NCI-H1092 treated with DMSO at 0.1 percent for 48 hours (cell line): Measurements from ENCODE around the gene TOM1L2.
"Not testable (repeated sequence)": the region's sequence is repeated elsewhere in the genome, so short reads cannot be mapped to it uniquely, and the experiment has no call there.

Source experiments
- DNase-seq: peaks from one replicate; lab custom pipeline; 2025; lab: John Stamatoyannopoulos, UW

TOM1L2 gene

DNA sequence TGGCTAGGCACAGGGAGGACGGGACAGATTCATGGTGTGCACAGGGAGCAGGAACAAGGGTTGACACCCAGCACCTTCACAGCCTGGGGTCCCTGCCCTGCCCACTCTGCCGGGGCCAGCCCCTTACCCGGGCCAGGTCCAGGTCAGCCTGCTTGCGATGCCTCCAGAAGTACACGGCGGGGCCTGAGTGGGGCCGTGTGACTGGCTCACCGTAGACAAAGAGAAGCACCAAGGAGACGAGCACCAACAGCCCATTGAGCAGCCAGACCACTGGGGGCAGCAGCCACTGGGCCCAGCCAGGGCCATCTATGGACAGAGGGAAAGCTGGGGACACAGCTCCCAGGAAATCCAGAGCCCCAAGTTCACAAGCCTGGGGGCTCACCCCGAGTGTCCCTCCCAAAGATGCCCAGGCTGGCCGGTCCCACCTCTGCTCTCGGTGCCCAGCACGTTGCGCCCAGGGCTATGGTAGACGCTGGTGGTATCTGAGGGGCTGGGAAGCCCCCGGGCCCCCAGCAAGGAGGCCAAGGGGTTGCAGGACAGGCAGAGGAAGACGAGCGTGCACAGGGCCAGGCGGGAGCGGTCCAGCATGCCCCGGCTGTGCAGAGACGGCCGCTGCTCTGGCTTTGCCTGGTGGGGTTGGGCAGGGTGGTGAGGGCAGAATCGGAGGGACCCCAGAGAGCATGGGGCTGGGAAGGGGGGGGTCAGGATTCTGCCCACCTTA lies 155.2 kb downstream of the TOM1L2 start:
- DNase-seq: no peak

DNA sequence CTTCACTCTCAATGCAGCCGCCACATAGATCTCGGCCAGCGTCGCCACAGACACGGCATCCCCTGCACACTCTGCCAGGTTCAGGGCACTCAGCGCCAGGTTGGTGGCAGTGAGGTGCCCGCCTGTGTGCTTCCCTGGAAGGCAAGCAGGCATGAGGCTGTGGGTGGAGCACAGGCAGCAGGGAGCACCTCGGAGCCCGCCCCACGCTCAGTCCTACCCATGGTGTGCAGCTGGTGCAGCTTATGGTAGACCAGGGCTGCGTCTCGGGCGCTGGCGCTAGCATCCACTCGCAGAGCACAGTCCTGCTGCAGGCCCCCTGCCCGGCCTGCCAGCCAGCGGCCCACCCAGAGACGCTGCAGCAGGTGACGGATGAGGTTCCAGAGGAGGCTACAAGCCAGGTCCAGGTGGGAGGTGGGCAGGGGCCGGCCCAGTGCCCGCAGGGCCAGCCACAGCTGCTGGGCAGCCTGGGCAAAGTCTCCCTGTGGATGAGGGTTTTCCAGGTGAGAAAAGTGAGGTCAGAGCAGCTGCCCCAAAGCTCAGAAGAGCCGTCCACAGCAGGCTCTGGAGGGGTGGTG lies 155.9 kb downstream of the TOM1L2 start:
- no peak for DNase-seq

DNA sequence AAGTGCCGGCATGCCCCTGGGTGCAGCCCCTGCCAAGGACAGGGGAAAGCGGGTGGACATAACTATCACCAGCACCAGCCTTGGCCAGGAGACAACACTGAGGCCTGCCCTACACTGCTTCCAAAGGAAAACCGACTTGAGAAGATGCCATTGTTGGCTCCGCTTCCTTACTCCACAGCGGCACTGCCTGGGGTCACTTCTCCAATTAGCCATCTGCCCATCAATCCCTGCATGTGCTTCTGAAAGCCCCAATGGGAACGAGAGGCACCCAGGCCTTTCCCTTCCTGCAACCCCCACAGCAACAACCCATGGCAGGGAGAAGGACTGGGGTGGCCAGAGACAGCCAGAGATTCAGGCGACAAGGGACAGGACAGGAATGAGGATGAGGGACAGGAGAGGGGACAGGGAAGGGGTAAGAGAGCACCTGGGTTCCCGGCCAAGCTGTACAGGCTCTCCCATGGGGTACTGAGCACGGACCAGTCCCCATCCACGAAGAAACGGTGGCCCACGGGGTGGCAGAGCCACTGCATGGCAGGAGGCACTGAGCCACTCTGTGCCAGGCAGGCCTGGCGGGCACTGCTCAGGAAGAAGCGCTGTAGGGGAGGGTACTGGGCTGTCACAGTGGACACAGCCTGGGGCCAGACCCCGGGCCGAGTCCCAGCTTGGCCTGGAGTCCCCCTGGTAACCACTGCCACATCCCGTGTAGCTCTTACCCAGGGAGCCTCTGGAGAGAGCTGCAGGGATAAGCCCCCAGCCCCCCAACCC lies 156.6 kb downstream of the TOM1L2 start:
- no peak for DNase-seq

DNA sequence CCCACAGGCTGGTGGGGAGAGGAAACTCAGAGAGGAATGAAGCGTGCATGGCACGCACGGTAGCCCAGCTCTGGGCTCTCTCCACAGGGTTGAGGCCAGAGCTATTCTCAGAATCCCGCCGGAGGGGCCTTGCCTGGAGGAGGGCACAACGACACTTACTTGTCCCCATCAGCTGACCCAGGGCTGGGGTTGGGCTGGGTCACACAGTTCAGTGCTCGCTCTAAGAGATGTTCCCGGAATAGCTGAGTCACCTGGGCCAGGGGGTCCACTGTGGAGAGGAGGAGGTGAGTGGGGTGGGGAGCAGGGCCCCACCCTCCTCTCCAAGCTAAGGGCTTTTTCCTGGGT lies 157.2 kb downstream of the TOM1L2 start:
- DNase-seq: no peak

DNA sequence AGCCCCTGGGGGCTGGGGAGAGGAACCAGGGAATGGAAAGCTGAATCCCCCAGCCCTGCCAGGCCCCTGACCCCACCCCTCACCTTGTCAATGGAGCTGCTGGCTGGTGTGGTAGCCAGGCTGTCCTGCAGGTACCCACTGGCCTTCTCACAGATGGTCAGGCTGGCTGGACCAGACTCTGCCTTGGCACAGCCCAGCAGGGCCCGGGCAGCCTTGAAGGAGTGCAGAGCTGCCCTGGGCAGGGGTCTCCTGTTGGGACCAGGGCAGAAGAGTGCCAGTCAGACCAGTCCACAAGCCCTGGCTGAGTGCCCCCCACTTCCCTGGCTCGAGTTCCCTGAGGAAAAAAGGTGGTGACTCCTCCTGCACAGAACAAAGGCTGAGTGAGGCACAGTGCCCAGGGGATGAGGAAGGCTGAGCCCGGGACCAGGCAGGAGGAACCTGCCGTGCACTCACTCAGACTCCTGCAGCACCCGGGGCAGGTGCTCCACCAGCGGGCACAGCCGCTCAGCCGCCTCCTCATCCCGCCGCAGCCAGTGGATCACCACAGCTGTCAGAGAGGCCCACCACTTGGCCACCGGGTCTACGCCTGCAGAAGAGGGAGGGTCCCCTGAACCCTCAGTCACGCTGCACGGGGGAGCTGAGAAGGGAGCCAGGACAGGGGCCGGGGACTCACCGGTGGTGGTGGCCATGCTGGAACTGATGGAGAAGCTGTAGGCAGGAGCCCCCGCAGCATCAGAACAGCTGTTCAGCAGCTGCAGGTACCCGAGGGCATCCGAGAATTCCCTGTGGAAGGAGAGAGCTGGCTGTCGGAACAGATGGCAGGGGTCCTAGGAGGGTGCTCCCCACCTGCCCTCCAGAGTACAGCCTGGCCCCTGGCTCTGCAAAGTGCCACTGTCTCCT lies 157.8 kb downstream of the TOM1L2 start:
- no peak for DNase-seq

DNA sequence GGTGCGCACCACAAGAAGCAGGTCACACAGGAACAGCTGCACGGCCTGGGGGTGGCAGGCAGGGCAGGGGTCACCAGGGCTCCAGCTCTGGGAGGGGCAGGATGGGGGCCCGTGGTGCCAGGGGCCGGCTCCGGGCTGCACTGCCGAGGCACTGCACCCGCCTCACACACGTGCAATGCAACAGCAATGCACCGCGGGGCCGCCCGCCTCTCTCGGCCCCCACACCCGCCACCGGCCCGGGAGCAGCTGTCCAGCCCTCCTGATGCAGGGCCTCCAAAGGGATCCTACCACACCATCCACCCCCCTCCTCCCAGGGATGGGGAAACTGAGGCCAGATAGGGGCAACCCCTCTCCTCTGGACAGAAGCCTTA lies 158.5 kb downstream of the TOM1L2 start:
- DNase-seq: no peak

DNA sequence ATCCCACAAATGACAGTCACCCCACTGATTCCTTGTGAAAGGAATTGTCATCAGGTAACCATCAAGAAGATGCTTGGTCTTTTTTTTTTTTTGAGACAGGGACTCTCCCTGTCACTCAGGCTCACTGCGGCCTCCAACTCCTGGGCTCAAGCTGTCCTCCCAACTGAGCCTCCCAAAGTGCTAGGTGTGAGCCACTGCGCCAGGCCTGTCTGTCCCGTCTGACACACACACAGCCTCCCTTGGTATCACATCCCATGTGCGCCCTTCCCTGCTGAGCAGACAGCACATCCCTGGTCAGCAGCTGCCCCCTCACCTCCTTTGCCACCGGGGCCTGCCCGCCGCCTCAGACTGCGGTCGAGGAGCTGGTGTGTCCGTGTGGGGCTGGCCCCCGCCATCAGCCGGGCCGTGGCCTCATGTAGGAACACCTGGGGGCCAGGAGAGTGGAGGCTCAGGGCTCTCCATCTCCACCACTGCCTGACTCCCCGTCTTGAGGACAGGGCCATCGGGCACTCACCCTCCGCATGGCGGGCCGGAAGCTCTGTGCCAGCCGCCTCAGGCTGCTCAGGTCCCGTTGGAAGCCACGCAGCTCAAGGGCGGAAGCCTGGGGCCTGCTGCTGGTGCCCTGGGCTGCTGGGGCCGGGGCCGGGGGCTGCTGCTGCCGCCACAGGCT lies 159.0 kb downstream of the TOM1L2 start:
- DNase-seq: no peak

DNA sequence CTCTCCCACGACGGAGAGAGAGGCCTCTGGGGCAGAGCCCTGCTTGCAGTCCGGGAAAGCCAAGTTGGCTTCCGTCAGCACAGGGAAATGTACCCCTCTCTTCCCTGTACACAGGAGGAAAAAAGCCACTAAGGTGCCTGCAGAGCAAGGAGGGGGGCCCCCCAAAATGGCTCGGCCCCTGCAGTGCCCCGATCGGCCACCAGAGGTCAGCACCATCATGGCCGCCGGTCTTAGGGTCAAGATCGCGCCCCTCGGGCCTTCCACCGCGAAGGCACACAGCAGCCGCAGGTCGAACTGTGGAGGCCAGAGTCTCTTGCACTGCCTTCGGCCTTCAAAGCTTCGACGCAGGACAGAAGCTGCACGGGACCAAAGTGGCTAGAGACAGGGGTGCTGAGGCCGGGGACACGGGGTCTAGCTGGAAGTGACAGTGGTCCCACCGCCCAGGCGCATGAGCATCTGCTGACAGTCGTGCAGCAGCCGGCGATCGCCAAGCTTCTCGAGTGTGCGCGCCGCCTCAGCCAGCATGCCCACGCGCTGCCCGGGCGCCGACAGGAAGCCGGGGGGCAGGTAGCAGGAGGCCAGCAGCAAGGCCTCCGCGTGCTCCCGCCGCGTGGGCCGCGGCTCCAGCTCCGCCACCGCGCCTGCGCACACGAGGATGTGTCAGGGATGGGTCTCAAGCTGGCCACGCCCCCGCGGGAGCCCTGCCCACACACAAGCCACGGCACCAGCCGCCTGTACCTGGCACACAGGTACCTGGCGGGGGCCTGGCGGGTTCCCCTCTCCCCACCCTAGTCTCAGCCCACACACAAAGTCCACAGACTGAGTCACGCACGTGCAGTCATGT lies 159.8 kb downstream of the TOM1L2 start:
- DNase-seq: no peak

DNA sequence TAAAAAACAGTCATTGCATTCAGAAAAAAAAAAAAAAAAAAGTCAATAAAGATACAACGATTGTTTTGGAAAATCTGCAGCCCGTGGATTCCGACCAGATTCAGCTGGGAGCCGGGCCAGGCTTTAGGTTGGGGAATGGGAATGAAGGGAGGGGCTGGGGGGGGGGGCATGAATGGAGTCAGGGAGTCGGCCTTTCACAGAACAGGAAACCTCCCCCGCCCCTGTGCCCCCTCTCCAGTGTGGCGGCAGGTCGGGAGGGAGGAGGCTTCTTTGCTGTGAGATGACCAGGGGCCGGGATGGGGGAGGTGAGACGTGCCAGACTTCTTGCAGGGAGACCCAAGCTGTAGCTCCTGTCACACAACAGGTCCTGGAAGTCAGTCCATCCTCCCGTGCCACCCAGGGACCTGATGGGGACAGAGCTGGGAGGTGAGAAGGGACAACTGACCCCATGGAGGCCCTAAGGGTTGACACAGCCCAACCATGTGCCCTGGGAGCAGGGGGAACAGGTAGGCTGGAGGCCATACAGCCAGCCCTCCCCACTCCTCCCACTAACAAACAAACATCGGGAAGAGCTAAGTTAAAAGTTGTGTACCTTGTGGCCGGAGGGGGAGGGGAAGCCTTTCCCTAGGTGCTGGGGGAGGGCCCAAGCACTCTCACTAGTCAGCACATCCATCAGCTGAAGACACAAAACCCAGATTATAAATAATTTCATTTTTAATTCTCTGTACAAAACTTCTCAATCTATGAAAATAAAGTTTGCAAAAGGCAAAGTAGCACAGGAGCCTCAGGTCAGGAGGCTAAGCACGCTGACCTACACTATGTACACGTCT lies 160.6 kb downstream of the TOM1L2 start:
- DNase-seq: no peak

DNA sequence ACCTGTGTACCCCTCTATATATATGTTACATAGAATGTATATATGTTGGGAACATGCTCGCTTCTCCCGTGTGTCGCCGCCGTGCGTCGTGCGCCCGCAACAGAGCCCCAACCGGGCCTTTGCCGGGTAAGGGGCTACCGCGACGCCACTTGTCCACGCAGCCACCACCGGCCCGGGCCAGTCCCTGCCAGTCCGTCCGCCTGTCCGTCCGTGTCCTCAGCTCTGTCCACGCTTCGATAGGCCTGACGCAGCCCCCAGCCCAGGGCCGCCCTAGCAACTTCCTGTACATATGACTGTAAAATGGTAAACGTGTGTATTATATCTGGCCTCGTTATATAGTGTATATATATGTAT lies 161.3 kb downstream of the TOM1L2 start:
- DNase-seq: no peak

DNA sequence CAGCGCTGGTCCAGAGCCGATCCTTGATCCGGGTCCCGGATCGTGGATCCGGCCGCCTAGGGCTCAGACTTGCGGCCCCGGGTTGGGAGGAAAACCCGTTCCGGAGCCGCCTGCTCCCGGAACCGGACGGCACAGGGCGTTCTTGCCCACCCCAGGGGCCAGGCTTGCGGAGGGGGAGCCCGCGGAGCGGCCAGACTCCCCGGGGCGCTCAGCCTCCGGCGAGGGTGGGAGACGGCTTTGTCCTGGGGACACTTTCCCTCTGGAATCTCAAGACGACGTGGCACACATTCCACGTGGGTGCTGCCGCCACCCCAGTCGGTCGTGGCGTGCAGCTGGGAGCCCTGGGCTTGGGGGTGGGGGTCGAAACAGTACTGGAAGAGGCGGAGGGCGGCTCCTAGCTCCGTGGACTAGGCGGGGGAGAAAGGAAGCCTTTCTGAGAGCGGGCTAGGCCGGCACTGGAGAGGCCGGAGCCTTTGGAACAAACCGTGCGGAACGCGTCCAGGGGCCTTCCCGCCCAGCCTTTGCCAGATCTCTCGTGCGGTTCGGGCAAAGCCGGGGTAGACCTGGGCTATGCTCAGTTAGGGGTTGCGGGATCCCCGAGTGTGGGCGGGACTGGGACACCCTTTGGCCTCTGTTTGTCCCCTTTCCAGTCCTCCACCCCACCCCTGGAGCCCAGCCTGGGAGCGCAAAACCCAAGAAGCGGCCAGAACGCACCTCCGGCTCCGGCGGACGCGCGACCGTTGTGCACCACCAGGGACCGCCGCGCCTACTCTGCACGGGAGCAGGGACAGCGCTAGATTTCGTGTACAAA lies 161.9 kb downstream of the TOM1L2 start:
- DNase-seq: no peak

DNA sequence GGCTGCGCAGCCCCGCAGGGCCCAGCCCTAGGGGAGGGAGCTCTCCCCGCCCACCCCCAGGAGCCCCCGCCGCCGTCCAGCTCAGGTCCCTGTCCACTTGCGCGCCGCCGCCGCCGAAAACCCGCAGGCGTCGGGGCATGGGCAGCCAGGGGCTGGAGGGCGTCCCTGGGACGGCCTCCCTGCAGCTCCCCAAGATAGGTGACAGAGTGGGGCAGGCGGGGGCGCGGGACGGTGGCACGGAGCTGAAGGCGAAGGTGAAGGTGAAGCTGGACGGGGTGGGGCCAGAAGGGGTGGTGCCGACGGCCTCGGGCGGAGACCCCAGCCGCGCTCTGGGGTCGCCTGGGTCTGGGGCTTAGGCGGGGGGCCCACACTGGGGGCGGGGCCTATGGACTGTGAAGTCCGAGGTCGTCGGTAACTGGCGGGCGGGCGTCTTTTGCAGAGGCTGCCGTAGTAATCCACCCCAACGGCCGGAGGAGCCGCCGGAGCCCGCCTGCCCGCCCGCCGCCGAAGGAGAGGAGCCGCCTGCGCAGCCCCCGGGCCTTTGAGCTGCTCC lies 162.6 kb downstream of the TOM1L2 start:
- no peak for DNase-seq

DNA sequence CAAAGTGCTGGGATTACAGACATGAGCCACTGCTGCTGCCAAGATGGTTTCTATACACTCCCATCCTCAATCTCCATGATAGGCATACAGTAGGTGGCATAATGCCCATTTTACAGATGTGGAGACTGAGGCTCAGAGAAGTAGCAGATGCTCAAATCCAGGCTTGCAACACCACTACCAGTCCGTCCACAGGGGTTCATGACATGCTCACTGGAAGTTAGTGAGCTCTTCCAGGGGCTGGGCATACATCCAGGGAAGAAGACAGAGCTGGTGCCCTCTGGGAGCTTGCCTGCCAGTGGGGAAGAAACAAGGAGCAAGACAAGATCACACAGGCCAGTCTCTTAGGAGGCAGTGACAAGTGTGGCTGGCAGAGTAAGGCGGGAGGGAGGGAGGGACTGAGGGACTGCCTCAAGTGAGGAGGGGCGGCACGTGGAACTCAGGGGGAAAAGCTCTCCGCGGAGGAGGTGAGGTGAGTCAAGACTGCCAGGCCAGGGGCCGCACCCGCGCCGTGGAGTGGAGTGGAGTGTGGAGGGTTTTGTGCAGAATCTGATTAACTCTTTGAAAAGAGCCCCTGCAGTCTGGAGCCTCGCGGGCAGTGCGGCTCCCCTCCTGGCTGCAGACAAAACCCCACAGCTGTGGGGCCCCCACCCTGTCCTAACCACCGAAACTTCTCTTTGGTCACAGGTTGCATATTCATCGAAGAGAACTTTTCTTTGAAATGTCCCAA lies 163.3 kb downstream of the TOM1L2 start:
- no peak for DNase-seq

DNA sequence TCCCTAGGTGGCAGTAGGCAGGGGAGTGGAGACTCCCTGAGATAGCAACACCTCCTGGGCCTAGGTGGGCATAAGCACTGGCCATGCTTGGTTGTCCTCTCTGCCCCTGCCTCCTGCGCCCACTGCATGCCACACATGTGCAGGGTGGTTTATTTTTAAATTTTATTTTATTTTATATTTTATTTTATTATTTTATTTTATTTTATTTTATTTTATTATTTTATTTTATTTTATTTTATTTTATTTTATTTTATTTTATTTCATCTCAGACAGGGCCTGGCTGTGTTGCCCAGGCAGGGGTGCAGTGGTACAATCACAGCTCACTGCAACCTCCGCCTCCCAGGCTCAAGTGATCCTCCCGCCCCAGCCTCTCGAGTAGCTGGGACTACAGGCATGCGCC lies 164.0 kb downstream of the TOM1L2 start:
- DNase-seq: not testable (repeated sequence)

DNA sequence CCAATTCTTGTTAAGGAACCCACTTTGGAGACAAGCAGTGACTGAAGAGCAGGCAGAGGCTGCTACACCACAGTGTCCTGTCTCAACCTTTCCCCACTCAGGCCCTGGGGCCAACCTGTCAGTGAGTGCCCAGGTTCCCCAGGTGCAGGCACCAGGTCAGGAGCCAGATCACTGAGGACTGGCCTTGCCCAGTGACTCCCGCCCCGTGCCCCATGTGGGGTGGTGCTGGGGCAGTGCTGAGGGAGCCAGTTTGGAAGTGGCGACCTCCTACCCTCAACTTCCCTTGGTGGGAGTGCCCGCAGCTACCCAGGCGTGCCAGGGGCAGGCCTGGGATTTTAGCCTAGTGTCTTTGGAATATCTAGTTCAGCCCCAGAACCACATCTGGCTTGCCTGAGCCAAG lies 164.8 kb downstream of the TOM1L2 start:
- no peak for DNase-seq

DNA sequence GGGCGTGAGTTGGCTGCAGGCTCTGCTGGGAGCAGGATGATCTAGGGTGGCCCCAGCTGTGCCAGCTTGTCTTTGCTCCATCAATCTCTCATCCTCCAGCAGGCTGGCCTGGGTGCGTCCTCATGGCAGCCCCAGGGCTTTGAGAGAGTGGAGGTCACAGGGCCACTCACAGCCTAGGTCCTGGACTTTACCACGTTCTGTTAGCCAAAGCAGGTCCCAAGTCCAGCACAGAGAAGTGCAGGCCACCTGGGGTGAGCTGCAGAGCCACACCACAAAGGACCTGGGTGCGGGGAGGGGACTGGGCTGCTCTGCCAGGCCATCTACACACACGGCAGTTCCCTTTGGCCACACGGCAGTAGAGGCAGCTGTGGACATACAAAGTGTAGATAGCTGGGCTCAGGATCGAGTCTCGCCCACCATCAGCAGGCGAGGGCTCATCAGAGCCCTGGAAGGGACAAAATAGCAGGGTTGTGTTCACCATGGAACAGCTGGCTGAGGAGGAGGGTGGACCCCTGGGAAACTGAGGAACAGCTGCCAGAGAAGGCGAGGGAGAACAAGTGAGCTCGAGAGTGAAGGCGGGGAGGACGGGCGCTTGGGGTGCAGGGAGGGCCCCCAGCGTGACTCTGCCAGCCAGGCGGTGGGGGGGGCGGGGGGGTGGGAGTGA lies 165.5 kb downstream of the TOM1L2 start:
- DNase-seq: no peak

DNA sequence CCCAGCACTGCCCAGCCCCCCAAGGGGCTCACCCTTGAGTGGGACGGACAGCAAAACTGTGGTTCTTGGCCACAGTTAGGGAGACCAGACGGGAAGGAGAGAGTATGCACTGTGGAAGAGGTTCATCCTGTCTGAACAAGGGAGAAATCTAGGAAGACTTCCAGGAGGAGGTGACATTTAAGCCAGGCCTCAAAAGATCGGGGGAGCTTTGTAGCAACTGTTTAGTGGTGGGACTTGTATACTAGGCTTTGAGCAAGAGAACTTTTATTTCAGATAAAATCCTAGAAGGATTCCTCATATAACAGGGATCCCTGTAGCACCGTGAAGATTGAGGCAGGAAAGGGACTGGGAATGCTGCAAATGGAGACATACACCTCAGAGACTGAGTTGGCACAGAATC lies 166.2 kb downstream of the TOM1L2 start:
- DNase-seq: no peak

DNA sequence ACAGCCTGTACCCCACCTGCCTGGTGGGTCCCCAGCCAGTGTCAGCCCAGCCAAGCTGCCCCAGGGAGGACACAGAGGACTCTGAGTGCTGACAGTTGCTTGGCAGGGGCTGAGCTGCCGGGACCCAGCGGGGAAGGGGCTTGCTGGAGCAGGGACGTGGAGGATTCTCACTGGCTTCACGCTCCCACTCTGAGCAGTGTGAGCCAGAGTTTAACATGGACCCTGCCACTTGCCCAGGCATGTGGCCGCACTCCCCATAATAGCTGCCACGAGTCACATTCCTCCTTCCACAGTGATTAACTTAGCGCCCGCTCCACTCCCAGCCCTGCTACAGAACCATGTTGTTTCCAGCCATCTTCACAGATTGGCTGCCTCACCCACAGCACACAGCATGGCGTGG lies 166.6 kb downstream of the TOM1L2 start:
- no peak for DNase-seq
